ENCODE results near the gene LHX3.

The LHX3 gene

DNA sequence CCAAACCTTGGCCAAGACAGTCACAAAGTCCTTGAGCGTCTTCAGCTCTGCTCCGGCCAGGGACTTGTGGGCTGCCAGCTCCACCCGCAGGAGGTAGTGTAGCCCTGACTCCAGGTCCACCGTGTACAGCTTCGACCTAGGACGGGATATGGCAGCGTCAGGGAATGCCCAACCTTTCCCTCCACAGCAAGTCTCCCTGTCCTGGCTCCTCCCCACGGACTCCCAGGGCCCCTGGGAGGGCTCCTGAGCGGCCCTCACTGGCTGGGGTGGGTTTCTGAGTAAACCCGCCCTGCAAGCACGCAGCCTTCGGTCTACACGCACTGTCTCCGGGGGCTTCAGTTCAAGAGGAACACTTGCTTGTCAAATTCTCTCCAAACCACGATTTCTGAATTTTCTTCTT is 13.7 kb upstream of the LHX3 start:
- no peak overlapping the region for H3K4me3 ChIP-seq (replicated peaks; ENCODE audit: insufficient read depth, low read length)
- TF ChIP-seq SPI1 (IDR thresholded peaks at IDR 0.05; ENCODE audit: borderline replicate concordance, low read depth) = no peak
- H3K27ac ChIP-seq (replicated peaks) = no peak overlapping the region
- DNase-seq (ENCODE audit: low read depth in 1 of 2, low spot score in 1 of 2) = no peak
- H3K27me3 ChIP-seq (ENCODE audit: insufficient read depth, poor library complexity, severe bottlenecking) = no peaks in the 10 kb centered on the region

DNA sequence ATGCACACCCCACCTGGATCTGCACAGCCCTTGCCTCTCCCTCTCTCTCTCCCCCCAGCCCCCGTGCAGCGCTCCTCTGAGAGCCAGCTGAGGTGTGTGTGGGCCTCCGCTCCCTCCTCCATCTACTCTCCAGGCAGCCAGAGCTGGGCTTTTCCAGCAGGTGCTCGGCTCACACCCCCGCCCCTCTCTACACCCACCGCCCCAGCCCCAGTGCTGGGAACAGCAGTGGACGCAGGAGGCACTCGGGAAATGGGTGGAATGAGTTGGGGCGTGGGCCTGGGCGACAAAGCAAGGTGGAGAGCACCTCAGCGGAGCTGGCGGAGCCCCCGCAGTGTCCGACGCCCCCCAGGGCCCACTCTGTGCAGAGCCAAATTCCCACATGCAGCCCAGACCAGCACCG is 13.3 kb upstream of the LHX3 start:
- Histone ChIP-seq H3K27ac (replicated peaks) (no peak overlapping the region), H3K4me3 (replicated peaks; ENCODE audit: insufficient read depth, low read length) (no peak overlapping the region), H3K27me3 (ENCODE audit: insufficient read depth, poor library complexity, severe bottlenecking) (no peaks in the 10 kb centered on the region)
- TF ChIP-seq SPI1 (IDR thresholded peaks at IDR 0.05; ENCODE audit: borderline replicate concordance, low read depth) (no peak), GABPA (IDR thresholded peaks at IDR 0.05; ENCODE audit: low read depth) (no peak)
- TF ChIP-seq, protein P1, sequence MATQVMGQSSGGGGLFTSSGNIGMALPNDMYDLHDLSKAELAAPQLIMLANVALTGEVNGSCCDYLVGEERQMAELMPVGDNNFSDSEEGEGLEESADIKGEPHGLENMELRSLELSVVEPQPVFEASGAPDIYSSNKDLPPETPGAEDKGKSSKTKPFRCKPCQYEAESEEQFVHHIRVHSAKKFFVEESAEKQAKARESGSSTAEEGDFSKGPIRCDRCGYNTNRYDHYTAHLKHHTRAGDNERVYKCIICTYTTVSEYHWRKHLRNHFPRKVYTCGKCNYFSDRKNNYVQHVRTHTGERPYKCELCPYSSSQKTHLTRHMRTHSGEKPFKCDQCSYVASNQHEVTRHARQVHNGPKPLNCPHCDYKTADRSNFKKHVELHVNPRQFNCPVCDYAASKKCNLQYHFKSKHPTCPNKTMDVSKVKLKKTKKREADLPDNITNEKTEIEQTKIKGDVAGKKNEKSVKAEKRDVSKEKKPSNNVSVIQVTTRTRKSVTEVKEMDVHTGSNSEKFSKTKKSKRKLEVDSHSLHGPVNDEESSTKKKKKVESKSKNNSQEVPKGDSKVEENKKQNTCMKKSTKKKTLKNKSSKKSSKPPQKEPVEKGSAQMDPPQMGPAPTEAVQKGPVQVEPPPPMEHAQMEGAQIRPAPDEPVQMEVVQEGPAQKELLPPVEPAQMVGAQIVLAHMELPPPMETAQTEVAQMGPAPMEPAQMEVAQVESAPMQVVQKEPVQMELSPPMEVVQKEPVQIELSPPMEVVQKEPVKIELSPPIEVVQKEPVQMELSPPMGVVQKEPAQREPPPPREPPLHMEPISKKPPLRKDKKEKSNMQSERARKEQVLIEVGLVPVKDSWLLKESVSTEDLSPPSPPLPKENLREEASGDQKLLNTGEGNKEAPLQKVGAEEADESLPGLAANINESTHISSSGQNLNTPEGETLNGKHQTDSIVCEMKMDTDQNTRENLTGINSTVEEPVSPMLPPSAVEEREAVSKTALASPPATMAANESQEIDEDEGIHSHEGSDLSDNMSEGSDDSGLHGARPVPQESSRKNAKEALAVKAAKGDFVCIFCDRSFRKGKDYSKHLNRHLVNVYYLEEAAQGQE (IDR thresholded peaks at IDR 0.05; ENCODE audit: insufficient replicate concordance, low read depth) = no peak
- no peak for DNase-seq (ENCODE audit: low read depth in 1 of 2, low spot score in 1 of 2)

DNA sequence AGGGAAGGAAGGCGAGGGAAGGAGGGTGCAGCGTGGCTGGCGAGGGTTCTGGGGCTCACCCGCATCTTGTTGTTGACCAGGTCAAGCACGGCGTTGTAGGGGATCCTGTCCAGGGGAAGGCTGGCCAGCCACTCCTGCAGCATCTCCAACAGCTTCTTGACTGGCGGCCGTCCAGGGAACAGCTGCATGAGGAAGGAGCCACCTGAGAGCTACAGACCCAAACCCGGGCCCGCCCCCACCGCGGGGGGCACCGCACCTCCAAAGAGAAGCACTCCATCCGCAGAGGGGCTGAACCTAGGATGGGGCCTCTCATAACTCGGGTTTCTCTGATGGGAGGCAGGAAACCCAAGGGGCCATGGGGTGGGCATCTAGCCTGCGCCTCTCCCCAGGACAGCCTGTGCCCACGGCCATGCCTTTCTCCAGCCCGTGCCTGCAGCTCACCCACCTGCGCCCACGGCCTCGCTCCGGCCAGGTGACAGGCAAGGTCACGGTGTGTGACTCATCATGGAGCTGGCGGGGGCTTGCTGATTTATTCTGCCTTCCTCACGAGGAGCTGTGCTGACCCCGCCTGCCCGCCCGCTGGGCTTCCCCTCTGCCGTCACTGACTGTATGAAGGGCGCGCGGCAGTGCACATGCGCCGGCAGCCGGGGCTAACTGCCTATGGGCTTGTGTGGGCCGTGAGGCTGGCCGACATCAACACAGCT is 11.8 kb upstream of the LHX3 start:
- H3K27me3 ChIP-seq (ENCODE audit: insufficient read depth, poor library complexity, severe bottlenecking) = no peaks in the 10 kb centered on the region
- H3K4me3 ChIP-seq (replicated peaks; ENCODE audit: insufficient read depth, low read length) = no peak overlapping the region
- no peak overlapping the region for H3K27ac ChIP-seq (replicated peaks)
- DNase-seq (ENCODE audit: low read depth in 1 of 2, low spot score in 1 of 2) = no peak
- TF ChIP-seq SPI1 (IDR thresholded peaks at IDR 0.05; ENCODE audit: borderline replicate concordance, low read depth) (no peak), GABPA (IDR thresholded peaks at IDR 0.05; ENCODE audit: low read depth) (no peak), POLR2AphosphoS5 (IDR thresholded peaks at IDR 0.05; ENCODE audit: low read depth) (no peak)
- TF ChIP-seq, protein P2, sequence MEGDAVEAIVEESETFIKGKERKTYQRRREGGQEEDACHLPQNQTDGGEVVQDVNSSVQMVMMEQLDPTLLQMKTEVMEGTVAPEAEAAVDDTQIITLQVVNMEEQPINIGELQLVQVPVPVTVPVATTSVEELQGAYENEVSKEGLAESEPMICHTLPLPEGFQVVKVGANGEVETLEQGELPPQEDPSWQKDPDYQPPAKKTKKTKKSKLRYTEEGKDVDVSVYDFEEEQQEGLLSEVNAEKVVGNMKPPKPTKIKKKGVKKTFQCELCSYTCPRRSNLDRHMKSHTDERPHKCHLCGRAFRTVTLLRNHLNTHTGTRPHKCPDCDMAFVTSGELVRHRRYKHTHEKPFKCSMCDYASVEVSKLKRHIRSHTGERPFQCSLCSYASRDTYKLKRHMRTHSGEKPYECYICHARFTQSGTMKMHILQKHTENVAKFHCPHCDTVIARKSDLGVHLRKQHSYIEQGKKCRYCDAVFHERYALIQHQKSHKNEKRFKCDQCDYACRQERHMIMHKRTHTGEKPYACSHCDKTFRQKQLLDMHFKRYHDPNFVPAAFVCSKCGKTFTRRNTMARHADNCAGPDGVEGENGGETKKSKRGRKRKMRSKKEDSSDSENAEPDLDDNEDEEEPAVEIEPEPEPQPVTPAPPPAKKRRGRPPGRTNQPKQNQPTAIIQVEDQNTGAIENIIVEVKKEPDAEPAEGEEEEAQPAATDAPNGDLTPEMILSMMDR (IDR thresholded peaks at IDR 0.05; ENCODE audit: insufficient read depth, low read length) = no peak
- TF ChIP-seq, protein P1 (IDR thresholded peaks at IDR 0.05; ENCODE audit: insufficient replicate concordance, low read depth) = no peak

DNA sequence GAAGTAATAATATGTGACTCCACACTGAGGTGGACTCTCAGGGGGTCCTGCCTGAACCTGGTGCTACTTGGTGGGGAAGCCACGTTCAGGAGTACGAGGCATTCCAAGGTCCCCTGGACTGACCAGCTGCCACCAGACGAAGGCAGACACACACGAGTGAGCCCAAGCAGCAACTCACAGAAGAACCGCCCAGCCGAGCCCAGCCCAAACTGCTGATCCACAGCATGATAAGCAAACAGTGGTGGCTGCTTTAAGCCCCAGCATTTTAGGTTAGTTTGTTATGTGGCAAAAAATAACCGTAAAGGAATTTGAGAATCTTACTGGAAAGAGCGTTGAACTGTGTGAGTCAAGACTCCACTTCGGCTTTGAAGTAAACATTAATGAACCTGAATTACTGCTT is 8.8 kb upstream of the LHX3 start:
- H3K27me3 ChIP-seq (ENCODE audit: insufficient read depth, poor library complexity, severe bottlenecking) = no peaks in the 10 kb centered on the region
- TF ChIP-seq SPI1 (IDR thresholded peaks at IDR 0.05; ENCODE audit: borderline replicate concordance, low read depth) (no peak), POLR2AphosphoS5 (IDR thresholded peaks at IDR 0.05; ENCODE audit: low read depth) (no peak), GABPA (IDR thresholded peaks at IDR 0.05; ENCODE audit: low read depth) (no peak)
- TF ChIP-seq, protein P1 (IDR thresholded peaks at IDR 0.05; ENCODE audit: insufficient replicate concordance, low read depth) = no peak
- TF ChIP-seq, protein P2 (IDR thresholded peaks at IDR 0.05; ENCODE audit: insufficient read depth, low read length) = no peak
- DNase-seq (ENCODE audit: low read depth in 1 of 2, low spot score in 1 of 2) = no peak
- H3K27ac ChIP-seq (replicated peaks) = no peak overlapping the region
- no peak overlapping the region for H3K4me3 ChIP-seq (replicated peaks; ENCODE audit: insufficient read depth, low read length)
